Keratinocyte (primary cell): ENCODE results near the gene BEND5. TPM values are rescaled to one million over a fixed set of nuclear protein-coding genes. Genes with fewer than 3 reads are reported as not detected.

ENCODE experiments used
- DNase-seq: peaks from one replicate; pipeline ENCODE4 v3.0.0-alpha.2; 2011; ENCODE audit warnings: low read depth, missing footprints, low spot score
- FAIRE-seq: peaks from 2 replicates; lab custom pipeline; 2011; peaks lifted over from hg19 to GRCh38; lab: Jason Lieb, UNC
- H2AFZ ChIP-seq: 2 replicates; pipeline ENCODE4 v1.6.0; 2012; ENCODE audit warnings: low read length, control low read depth, inconsistent platforms; ENCODE audit not compliant: control insufficient read depth
- H3K27ac ChIP-seq: 2 replicates; pipeline ENCODE4 v1.5.1; 2011; ENCODE audit warnings: low read length; ENCODE audit not compliant: control insufficient read depth, insufficient read depth
- H3K27me3 ChIP-seq: 3 replicates; pipeline ENCODE4 v1.6.0; 2011; ENCODE audit warnings: low read length; ENCODE audit not compliant: control insufficient read depth, insufficient read depth; ENCODE audit errors: extremely low read depth
- H3K36me3 ChIP-seq, 2 experiments: 2 replicates in 1 of 2; 3 replicates in 1 of 2; pipeline ENCODE4 v1.5.1; 2011; ENCODE audit warnings: low read length in 2 of 2, mild to moderate bottlenecking in 1 of 2; ENCODE audit not compliant: control insufficient read depth in 2 of 2, insufficient read depth in 2 of 2; ENCODE audit errors: extremely low read depth in 1 of 2
- H3K4me1 ChIP-seq: 3 replicates; pipeline ENCODE4 v1.5.1; 2011; ENCODE audit warnings: low read length; ENCODE audit not compliant: control insufficient read depth, insufficient read depth; ENCODE audit errors: extremely low read depth
- H3K4me2 ChIP-seq: 3 replicates; pipeline ENCODE4 v1.6.0; 2011; ENCODE audit warnings: low read depth, low read length; ENCODE audit not compliant: control insufficient read depth, insufficient read depth; ENCODE audit errors: extremely low read depth
- H3K4me3 ChIP-seq, 3 experiments: fragments of 200-600 bp in 1 of 3; sonication (generic) in 1 of 3; 2 replicates in 2 of 3; 3 replicates in 1 of 3; pipeline ENCODE4 v1.5.1; 2011 to 2016; ENCODE audit warnings: low read length in 3 of 3, mild to moderate bottlenecking in 3 of 3, control low read depth in 2 of 3, inconsistent platforms in 1 of 3, low read depth in 1 of 3, mixed read lengths in 1 of 3, mixed run types in 1 of 3, moderate library complexity in 1 of 3; ENCODE audit not compliant: control insufficient read depth in 2 of 3, insufficient read depth in 2 of 3; ENCODE audit errors: extremely low read depth in 1 of 3
- H3K79me2 ChIP-seq: 2 replicates; pipeline ENCODE4 v1.6.0; 2012; ENCODE audit warnings: low read length; ENCODE audit not compliant: control insufficient read depth, insufficient read depth
- H3K9ac ChIP-seq: 3 replicates; pipeline ENCODE4 v1.6.0; 2011; ENCODE audit warnings: low read length; ENCODE audit not compliant: control insufficient read depth, insufficient read depth; ENCODE audit errors: extremely low read depth
- H3K9me1 ChIP-seq: 3 replicates; pipeline ENCODE4 v1.6.0; 2011; ENCODE audit warnings: low read length; ENCODE audit not compliant: control insufficient read depth, insufficient read depth; ENCODE audit errors: extremely low read depth
- H3K9me3 ChIP-seq: 2 replicates; pipeline ENCODE4 v1.5.1; 2012; ENCODE audit warnings: low read depth, low read length; ENCODE audit not compliant: control insufficient read depth
- H4K20me1 ChIP-seq: 3 replicates; pipeline ENCODE4 v1.6.0; 2011; ENCODE audit warnings: low read length; ENCODE audit not compliant: control insufficient read depth, insufficient read depth; ENCODE audit errors: extremely low read depth
- CTCF ChIP-seq, 3 experiments: IDR thresholded peaks in 1 of 3; conservative IDR thresholded peaks in 1 of 3; optimal IDR thresholded peaks in 1 of 3; 2 replicates in 2 of 3; 3 replicates in 1 of 3; pipeline versions ENCODE3 to v1.5.1; 2011; ENCODE audit warnings: low read length in 3 of 3, mild to moderate bottlenecking in 3 of 3, moderate library complexity in 2 of 3, control low read depth in 1 of 3, inconsistent platforms in 1 of 3; ENCODE audit not compliant: insufficient read depth in 2 of 3; ENCODE audit errors: extremely low read depth in 1 of 3
- EZH2 ChIP-seq: IDR thresholded peaks from one replicate; pipeline ENCODE4 v1.6.1; 2012; ENCODE audit warnings: inconsistent platforms, mild to moderate bottlenecking, low read length, moderate library complexity
- dilution Hi-C: fragments of 300-500 bp; cut with MboI; formaldehyde crosslinking; loops from one replicate; pipeline ENCODE4 v1.7.0; 2020; ENCODE audit warnings: low sequenced_read_pairs; ENCODE audit not compliant: extremely low pct_ligation_motif_present
- polyA minus RNA-seq, 3 experiments: library from RNA; depleted of rRNA, polyadenylated mRNA; stranded (reverse); fragments of >200 nt; gene quantifications; 1 replicate in 1 of 3; 2 replicates in 1 of 3; 3 replicates in 1 of 3; pipeline ENCODE4 v1.2.3, GENCODE V29; 2011
- polyA plus RNA-seq, 5 experiments: library from polyadenylated mRNA; depleted of rRNA in 3 of 5; stranded (reverse) in 3 of 5; stranded (forward) in 1 of 5; unstranded in 1 of 5; fragments of >200 nt; gene quantifications; 1 replicate in 1 of 5; 2 replicates in 3 of 5; 3 replicates in 1 of 5; pipeline versions ENCODE4 v1.2.1 to v1.2.3, GENCODE V29; 2011 to 2012; ENCODE audit warnings: missing spikeins in 2 of 5, low read depth in 1 of 5, low replicate concordance in 1 of 5

Gene BEND5
- polyA plus RNA-seq, result 0.06 TPM in 1 of 3 replicates, not detected in the others
- not detected for polyA plus RNA-seq (2011; ENCODE audit: low read depth)
- polyA plus RNA-seq (2011; cell fraction: cytosol; rRNA removed), result 0.04 TPM in 1 of 2 replicates, not detected in the other
- polyA plus RNA-seq (2011; cell fraction: nucleus; rRNA removed), result not detected in 2 replicates
- polyA plus RNA-seq (2012; ENCODE audit: low replicate concordance), result not detected in 2 replicates
- polyA minus RNA-seq, result not detected in 3 replicates
- not detected for polyA minus RNA-seq (2011; cell fraction: cytosol; rRNA and poly(A)+ RNA removed)
- polyA minus RNA-seq (2011; cell fraction: nucleus; rRNA and poly(A)+ RNA removed), result not detected in 2 replicates

- no peak within 1 kb of the TSS for H3K27ac ChIP-seq
These were observed at the start of gene BEND5 for GRCh38 chr1:48776393-48777218. Gene BEND5, minus strand, starts transcription at chr1:48776891. Its CDS starts 60 bp downstream, at chr1:48776831.

GRCh38 chr1:48823168-48823567, 46.5 kb upstream of the BEND5 start:
- FAIRE-seq, result no peak
- DNase-seq, result no peak
- H3K27me3 ChIP-seq, result no peaks in the 10 kb centered on the region

More at GRCh38 chr1:48776393-48777218, at the start of gene BEND5:
- Histone ChIP-seq H3K9me3 (no peaks in the 10 kb centered on the region), H2AFZ (no peak within 1 kb of the TSS), H3K9me1 (no peaks in the 10 kb centered on the region), H3K9ac (no peak within 1 kb of the TSS), H3K36me3 (no peaks in the 10 kb centered on the region), H3K79me2 (no peaks in the 10 kb centered on the region), H3K4me2 (peak within 1 kb of the TSS; percentile 37), H4K20me1 (no peaks in the 10 kb centered on the region), H3K4me1 (no peaks in the 10 kb centered on the region), H3K27me3 (peaks cover 43% of the 10 kb centered on the region), H3K4me3 (peak within 1 kb of the TSS in 1 of 3 experiments; percentile 20)
- dilution Hi-C loops, result no loop called here
- FAIRE-seq (no peak), DNase-seq (no peak)
- TF ChIP-seq CTCF (optimal IDR thresholded peaks at IDR 0.05 in 1 of 3, IDR thresholded peaks at IDR 0.05 in 1 of 3, conservative IDR thresholded peaks at IDR 0.05 in 1 of 3; ENCODE audit: extremely low read depth in 1 of 3, insufficient read depth in 2 of 3, low read length in 3 of 3), result no peak
- TF ChIP-seq EZH2, result peak; percentile 82

More at GRCh38 chr1:48823168-48823567, 46.5 kb upstream of the BEND5 start:
- Histone ChIP-seq H3K4me3 (no peak overlapping the region), H4K20me1 (no peaks in the 10 kb centered on the region), H3K79me2 (no peaks in the 10 kb centered on the region), H3K36me3 (no peaks in the 10 kb centered on the region), H3K9ac (no peak overlapping the region), H3K4me2 (no peak overlapping the region), H2AFZ (no peak overlapping the region), H3K9me1 (no peaks in the 10 kb centered on the region), H3K4me1 (no peaks in the 10 kb centered on the region), H3K9me3 (no peaks in the 10 kb centered on the region), H3K27ac (no peak overlapping the region)
- dilution Hi-C loops, result no loop called here
- TF ChIP-seq CTCF (optimal IDR thresholded peaks at IDR 0.05 in 1 of 3, IDR thresholded peaks at IDR 0.05 in 1 of 3, conservative IDR thresholded peaks at IDR 0.05 in 1 of 3; ENCODE audit: extremely low read depth in 1 of 3, insufficient read depth in 2 of 3, low read length in 3 of 3), result no peak
